EH (cell line): ENCODE measurements around the gene FADS6.

ENCODE experiments used
- DNase-seq: peaks from one replicate; pipeline ENCODE4 v3.0.0-alpha.2; 2015; ENCODE audit warnings: low read depth

Gene FADS6

DNA sequence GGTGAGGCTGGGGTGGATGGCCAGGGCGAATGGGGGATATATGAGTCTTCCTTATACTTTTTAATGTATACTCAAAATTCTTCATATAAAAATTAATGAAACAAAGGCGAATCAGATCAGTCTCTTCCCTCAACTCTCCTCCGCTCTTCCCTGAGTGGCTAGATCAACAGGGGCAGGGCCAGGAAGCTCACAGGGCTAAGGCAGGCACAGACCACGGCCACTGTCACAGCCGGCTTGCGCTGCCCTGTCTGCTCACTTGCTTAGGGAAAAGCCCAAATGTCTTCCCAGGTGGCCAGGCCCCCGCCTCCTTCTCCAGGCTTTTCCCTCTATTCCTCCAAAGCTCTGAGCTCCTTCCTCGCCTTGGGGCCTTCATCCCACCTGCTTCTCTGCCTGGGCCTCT, 39.8 kb downstream of the FADS6 start:
- DNase-seq: no peak

DNA sequence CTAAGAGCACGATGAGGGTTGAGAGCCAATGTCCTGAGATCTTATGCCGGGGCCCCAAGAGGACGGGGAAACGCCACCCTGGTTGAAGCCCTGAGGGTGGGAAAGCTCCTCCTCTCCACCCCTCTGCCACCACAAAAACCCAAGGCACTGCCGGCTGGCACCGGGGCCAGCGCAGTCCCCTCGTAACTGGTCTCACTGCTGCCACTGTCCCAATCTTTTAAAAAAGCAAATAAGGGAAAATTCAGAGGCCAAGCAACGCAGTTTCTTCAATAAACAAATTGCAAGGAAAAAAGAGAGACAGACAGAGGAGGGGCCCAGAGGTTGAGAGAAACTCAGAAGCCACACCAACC, 40.4 kb downstream of the FADS6 start:
- no peak for DNase-seq

DNA sequence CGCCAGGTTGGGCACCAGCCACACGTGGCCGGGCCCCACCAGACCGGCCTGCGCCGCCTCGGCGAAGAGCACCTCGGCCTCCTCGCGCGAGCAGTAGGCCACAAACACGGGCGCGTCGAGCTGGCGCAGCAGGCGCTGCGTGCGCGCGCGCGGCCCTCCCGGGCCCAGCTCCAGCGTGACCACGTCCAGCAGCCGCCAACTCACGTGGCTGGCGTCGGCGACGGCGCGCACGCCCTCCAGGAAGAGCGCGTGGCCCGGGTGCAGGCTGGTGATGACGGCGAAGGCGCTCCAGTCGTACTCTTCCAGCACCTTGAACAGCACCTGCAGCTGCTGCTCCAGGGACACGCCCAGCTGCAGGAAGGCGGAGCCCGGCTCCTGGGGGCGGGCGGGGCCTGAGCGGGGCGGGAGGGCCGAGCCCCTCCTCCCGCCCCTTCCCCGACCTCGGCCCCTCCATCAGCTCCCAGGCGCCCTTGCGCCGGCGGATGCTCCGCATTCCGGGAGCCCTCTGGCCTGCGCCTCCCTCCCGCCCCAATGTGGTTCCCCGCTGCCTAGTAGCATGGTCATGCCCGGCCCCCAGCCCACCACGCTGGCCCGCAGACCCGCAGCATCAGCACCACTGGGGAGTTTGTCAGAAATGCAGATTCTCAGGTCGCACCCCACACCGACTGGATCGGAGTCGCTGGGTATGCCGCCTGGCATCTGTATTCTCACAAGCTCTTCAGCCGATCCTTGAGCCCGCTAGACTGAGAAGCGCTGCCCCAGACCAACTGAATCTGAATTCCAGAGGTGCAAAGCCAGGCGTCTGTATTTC, 41.0 kb downstream of the FADS6 start:
- DNase-seq: peak; percentile 16

DNA sequence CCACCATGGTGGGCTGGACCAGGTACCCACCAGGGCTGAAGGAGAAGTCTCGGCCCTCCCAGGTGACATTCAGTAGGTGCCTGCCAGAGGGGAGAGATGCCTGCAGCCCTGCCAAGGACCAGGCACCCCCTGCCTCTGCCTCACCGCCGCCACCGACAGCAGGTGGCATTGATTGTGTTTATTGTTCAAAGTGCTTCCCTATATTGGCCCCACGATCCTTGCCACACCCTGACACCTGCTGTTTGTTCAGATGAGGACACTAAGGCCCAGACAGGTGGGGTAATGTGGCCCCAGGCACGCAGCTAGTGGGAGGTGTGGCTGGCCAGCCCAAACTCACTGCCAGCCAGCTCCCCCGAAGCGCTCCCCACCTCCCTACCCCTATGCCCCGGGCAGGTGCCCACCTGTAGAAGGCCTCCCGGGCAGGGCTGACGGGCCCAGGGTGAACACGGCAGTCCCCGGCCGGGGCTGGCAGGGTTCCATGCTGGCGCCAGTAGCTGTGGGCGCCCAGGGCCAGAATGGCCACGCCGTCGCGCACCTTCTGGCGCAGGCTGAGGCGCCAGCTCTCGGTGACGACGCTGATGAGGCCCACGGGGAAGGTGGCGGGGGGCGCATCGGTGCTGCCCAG, 41.7 kb downstream of the FADS6 start:
- DNase-seq: no peak

DNA sequence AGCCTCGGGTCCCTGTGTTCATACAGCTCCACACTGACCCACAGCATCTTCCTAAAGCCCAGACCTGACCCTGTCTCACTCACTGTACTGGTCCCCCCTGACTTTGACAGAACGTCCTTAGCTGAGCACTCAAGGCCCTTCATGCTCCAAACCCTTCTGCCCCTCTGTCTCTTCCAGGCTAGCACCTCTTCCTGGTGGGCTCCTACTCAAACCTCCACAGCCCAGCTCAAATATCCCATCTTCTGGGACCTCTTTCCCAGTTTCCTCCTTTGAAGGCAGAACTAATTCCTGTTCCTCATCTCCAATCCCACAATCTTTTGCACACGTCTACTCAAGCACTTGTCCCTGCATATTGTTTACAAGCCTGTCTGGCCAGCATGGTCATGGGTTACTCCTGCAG, 42.5 kb downstream of the FADS6 start:
- DNase-seq: no peak

DNA sequence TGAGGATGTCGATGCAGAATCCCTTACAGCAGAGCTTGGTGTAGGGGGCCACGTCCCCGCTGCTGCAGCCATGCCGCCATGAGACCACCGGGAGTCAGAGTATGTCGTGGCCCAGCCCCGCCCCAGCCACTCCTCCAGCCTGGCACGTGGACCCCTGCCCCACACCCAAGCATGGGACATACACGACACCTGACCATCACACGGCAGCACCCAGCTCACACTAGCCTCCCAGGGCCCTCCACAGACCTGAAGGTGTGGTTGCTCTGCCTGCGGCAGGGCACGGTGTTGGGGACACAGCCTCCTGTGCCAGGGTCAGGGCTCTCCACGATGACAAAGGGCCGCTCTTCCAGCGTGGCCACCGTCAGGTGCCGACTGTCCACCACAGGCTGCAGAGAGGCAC, 43.1 kb downstream of the FADS6 start:
- no peak for DNase-seq

DNA sequence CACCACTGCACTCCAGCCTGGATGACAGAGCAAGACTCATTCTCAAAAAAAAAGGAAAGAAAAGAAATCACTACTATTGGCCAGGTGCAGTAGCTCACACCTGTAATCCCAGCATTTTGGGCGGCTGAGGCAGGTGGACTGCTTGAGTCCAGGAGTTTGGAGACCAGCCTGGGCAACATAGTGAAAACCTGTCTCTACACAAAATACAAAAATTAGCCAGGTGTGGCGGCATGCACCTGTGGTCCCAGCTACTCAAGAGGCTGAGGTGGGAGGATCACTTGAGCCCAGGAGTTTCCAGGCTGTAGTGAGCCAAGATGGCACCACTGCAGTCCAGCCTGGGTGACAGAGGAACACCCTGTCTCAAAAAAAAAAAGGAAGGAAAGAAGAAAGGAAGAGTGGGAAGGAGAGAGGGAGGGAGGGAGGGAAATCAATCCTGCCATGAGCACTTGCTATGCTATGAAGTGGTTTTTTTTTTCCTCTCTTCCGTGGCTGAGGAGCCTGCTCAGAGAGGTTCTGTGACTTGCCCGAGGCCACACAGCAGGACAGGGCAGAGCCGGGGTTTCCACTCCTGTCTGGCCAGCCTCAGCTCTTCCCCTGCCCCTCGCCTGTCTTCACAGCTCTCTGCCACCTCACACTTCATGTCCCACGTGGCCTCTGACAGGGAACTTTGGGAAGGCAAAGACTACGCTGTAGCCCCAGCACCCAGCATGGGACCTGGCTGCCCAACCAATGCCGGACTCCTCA, 44.6 kb downstream of the FADS6 start:
- no peak for DNase-seq

DNA sequence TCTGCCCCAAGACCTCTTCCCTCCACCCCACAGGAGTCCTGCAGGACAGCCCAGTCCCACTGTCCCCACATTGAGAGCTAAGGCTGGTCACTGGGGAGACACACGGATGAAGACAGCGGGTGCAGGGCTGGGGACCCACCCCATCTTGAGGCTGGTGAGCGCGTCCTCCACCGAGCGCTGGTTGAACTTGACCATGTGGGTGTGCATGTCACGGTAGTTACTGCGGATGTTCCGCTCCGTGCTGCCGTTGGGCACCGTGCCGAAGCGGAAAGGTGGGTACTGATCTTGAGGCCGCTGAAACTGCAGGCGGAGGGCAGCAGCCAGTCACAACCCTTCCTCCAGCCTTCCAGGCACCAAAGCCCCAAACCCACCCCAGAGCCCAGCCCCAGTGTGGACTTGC, 46.8 kb downstream of the FADS6 start:
- no peak for DNase-seq

DNA sequence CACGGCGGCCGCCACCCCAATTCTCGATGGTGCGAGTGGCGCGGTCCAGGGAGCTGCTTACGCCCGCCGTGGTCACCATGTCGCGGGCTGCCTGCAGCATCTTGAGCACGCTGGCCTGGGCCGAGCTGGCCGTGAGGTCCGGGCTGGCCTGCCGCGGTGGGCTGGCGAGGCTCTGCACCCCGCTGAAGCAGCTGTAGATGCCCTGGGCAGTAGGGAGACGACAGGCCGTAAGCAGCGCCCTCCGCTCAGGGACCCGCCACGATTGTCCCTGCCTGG, 50.1 kb downstream of the FADS6 start:
- no peak for DNase-seq

DNA sequence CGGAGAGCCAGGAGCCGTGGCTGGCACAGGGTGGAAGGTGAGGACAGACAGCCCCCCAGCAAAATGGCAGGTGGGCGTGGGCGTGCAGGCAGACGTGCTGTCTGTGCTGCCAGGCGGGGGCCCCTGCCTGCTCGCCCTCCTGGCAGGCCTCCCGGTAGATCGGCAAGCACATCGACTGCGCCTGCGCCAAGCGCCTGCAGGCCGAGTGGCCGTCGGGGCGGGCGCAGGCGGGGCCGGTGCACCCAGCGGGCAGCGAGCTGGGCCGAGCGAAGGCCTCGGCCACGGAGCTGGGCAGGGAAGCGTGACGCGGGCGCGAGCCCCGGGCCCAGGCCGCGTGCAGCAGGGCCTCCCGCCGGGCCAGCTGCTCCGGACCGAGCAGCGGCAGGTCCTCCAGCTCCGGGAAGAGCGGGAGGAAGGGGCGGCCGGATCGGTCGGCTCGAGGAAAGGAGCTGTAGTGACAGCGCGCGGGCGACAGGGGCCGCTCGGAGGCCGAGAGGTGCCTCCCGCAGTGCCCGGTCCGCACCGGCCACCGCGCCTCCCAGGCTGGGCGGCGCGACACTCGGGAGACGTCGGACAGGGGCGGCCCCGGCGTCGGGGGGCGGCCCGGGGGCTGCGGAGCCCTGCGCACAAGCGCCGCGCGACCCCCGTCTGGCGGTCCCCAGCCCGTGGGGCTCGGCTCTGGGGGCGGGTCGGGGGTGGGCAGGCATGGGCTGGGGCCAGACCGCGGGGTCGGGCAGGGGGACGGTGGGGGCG, 50.7 kb downstream of the FADS6 start:
- peak; percentile 75 for DNase-seq

DNA sequence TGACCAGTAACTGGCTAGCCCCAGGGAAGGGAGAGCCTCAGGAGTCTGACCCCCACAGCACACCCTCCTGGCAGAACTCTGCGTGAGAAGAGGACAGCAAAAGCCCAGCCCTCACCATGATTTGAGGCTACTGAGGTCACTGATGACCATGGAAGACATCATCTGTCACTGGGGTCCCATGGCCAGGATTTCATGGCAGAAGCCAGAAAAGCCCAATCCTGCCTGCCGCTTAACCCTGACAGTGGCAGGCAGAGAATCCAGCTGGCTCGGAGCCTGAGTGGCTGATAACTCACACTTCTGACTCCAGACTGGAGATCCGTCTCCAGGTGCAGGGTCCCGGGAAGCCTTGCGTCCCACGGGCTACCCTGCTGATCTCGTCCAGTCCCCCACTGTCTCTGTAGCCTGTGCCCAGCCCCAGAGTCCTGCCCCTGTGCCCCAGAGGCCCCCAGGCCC, 51.3 kb downstream of the FADS6 start:
- DNase-seq: peak; percentile 21

DNA sequence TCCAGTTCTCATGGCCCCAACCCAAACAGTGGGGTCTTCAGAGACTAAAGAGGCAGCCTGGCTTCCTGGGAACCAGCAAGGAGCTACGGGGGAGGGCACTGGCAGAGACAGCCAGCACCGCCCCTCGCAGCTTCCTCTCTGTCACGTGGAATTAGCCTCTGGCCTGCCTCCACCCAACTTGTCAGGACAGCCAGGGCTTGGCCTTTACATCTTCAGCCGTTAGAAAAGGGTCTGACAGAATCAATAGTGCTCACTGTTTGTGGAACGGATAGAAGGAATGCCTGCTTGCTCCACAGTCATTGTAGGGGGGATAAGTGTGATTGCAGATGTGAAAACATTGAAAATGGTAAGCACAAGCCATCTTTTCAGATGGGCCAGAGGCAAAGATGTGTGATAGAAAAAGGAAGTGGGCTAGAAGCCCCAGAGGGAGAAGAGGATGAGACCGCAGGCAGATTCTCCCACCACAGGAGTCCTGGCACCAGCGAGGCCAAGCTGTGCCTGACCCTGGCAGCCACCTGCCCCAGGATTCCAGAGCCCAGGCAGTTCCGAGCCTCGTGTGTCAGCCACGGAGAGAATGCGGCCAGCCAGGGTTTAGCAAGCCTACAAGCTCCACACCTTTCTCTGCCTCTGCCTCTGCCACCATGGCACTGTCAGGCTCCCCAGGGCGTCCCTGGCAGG, 52.3 kb downstream of the FADS6 start:
- DNase-seq: peak; percentile 61

DNA sequence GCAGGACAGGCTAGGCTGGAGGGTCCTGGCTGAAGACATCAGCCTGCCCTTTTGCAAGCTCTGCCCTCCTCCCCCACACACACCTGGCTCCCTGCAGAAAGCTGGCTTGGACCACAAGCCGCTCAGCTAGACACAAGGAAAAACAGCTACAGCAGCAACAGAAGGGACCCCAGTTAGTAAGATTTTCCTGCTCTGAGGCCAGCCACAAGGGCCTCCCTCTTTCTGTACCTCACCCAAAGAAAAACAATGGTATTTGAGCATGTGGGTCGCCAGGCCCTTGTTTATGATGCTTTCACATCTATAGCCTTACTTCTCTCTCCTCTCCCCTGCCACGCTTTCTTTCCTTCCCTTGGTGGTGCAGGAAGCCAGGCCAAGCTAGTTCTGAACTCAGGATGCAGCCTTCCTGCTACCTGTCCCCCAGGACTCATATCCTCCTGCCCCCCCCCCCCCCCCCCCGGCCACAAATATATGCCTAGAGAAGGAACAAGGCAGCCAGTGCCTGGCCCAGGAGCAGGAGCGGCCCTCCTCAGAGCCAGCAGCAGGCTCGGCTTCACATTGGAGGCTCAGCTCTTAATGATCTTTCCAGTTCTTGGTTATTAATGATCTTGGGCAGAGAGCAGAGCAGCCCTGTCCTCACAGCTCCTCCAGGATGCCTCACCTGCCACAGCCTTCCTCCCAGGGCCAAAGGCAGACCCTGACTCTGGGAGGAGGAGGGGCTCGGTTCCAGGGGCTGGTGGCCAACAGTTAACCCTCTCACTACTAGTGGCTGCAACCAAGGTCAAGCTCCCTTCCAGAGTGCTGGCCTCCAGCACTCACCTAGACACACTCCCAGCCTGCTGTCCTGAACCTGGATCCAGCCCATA, 53.2 kb downstream of the FADS6 start:
- no peak for DNase-seq

DNA sequence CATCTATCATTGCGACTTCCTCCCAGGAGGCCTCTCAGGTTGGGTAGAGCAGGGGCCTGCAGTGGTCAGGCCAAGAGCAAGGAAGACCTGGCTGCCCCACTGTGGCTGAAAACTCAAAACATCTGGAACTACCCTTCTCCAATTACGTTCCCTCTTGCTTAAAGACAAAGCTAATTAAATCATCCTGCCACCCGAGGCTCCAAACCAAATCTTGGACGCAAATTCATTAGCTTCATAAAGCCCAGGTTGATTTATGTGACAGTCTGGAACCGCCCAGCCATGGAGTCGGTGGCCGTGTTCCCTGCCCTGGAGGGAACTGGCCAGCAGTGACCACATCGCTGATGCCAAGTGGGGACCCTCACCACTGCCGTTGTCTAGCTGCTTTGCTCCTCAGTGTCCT, 55.2 kb downstream of the FADS6 start:
- DNase-seq: no peak

DNA sequence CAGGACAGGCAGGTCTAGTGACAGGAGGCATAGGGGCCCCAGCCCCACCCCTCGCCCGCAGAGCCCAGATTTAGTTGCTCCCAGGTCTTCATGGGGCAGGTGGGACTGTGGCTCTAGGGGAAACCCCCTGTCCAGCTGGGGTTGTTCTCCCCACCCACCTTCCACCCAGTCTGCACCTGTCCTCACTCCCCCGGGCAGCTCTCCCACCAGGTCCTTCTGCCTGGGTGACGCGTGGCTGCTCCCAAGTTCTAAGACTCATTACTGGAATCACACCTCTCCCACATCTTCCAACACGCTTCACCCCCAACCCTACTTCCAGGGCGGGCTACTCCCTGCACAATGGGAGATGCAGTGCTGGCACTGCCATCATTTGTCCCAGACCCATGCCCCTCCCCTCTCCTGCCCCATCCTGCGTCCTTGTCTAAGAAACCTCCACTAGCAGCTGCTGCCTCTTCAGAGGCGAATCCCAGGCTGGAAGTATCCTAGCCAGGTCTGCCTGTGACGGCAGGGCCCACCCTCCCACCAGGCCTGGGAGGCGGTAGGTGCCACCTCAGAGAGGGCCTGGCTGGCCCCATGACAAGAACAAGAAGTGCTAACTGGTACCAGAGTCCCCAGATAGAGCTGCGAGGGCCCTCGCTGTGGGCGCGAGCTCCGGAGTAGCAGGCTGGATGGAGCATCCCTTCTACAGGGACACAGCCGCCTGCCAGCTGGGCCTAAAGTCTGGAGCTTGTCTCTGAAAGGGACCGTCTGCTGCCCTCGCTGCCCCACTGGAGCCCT, 56.6 kb downstream of the FADS6 start:
- DNase-seq: no peak

DNA sequence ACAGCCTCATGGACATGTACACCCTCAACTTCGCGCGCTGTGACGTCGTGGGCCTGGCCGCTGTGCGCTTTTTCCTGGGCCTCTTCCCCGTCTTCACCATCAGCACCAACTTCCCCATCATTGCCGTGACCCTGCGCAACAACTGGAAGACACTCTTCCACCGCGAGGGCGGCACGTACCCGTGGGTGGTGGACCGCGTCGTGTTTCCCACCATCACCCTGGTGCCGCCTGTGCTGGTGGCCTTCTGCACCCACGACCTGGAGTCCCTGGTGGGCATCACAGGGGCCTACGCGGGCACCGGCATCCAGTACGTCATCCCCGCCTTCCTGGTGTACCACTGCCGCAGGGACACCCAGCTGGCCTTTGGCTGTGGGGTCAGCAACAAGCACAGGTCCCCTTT, 57.2 kb downstream of the FADS6 start:
- DNase-seq: no peak

DNA sequence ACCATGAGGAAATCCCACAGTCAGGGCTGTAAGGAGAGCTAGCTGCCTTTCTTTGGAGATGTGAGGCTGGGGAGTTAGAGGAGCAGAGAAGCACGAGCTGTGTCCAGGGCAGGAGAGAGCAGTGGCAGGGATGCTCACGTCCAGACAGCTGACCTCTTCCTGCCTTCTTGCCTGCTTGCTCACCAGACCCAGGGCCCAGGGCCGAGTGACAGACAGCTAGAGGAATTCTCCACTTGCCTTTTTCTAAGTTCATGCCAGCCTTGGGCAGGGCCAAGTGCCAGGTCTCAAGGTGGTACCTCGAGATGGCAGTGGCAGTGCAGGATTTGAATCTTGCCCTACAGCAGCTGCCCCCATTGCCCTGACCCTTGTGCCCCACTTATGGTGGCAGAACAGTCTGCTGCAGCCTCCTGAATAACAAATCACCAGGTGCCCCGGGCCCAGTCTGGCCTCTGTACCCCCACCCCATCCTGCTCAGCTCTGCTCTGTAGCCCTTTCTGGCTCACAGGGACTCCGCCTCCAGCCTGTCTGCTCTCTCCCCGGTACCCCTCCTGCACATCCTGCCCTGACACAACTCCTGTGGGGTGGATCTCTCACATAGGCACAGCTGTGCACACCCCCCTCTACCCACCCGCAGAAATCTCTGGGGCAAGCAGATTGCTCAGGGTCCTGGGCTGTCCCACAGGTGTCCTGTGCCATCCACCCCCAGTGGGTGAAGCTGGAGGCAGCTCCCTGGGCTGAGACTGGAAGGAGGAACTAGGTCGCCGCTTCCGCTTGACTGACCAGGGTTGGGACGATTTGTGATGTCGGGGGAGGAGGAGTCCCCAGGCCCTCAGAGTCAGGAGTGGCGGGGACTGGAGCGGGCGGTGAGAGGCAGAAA, 59.7 kb downstream of the FADS6 start:
- peak; percentile 74 for DNase-seq

DNA sequence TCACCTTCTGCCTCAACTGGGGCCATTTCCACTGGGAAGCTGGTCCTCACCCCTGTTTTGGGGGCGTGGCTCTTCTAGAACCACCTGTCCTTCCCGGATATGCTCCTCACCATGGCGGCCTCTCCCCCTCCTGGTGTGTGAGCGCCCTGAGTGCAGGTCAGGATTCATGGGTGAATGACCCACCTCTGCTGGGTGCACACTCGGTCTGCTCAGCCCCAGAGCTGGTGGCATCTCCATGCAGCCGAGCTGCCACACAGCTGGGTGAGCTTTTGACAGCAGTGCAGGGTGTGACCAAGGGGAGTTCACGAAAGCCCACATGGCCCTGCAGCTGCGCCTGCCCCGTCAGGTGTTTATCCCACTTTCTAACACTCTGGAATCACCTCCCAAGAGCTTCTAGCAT, 61.0 kb downstream of the FADS6 start:
- DNase-seq: no peak

DNA sequence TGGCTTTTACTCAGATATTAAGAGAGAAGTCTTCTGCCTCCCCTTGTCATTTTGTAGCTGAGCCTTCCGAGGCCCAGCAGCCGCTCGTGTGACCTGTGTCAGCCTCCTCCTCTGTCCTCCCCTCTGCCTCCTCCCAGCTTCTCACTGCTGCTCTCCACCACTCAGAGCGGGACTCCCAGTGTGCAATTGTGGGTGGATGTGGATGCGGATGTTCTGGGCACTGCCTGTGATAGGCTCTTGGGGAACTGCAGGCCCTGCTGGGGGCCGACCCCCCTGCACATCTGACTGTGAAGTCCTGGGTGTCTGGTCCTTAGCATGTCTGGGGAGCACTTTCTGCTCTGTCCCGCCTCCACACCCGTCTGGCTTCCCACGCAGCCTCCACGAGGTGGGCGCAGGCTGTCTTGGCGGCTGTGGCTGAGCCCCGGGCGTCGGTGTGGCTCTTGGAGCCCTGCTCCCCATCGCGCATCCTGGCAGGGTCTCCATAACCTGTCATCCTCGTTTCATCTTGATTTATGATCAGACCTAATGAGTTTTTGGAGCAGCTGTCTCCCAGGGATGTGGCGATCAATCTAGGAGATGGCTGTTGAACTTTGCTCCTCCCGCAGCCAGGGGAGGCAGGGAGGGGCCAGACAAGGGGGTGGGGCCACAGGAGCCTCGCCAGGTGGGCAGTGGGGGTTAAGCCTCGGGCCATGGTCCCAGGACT, 61.8 kb downstream of the FADS6 start:
- DNase-seq: no peak
